T-helper 2 cell (primary cell): ENCODE results near the gene OR4D9.

Experiments used
- DNase-seq, 5 experiments: peaks; one replicate each; pipeline versions ENCODE4 v3.0.0 to v3.0.0-alpha.2; 2012 to 2022

Gene OR4D9

DNA sequence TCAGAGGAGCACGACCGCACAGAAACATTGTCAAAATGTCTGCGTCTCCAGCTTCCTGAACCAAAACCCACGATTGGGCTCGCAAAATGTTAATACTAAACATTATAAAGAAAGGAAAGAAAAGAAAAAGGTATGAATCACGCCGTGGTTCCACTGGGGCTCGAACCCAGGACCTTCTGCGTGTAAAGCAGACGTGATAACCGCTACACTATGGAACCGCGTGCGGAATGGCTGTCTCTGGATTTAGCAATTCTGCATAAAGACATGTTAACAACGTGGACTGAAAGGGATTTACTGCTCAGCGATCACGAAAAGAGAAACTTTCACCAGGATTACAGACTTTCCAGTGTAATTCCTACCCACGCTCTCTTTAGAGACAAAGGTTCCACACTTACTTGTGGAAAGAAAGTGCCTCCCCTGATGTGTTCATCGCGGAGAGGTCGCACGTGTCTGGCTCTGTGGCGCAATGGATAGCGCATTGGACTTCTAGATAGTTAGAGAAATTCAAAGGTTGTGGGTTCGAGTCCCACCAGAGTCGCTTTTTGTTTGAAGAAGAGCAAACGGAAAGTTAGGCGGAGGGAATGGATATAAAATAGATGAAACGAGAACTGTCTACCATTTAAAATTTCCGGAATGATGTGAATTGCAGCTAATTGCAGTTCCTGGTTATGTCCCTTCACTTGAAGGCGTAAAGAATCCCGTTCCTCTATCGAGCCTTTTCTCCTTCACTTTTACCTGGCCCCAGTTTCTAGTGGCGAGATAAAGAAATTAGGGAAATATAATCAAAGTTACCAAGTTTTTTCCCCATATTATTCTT lies 39.7 kb downstream of the OR4D9 start:
- DNase-seq = peak; percentile 32 to 83 (median 70)

DNA sequence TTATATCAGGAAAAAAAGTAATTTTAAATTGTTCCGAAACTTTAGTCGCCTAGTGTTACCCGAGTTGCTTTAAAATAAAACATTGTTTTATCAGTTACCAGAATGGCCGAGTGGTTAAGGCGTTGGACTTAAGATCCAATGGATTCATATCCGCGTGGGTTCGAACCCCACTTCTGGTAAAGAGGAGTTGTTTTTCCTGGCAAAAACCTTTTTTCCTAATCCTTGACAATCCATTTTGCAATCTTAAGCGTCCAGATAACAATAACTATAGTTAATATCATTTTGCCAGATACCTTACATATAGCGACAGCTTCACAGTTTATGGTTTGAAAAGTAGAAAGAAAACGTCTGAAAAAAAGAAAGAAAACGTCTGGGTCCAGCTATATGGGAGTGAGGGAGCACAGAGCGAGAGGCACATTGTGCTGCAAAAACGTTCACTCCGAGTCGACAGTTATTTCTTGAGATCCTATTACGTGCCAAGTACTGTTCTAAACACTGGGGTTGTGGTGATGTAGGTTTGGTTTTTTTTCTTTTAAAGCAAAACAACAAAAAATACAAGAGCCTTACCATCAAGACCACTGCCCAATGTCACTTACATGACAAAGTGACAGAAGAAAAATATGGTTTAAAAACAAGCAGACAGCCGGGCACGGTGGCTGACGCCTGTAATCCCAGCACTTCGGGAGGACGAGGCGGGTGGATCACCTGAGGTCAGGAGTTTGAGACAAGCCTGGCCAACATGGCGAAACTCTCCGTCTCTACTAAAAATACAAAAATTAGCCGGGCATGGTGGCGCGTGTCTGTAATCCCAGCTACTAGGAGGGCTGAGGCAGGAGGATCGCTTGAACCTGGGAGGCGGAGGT lies 40.6 kb downstream of the OR4D9 start:
- peak in 1 of 5 experiments; percentile 22 for DNase-seq

DNA sequence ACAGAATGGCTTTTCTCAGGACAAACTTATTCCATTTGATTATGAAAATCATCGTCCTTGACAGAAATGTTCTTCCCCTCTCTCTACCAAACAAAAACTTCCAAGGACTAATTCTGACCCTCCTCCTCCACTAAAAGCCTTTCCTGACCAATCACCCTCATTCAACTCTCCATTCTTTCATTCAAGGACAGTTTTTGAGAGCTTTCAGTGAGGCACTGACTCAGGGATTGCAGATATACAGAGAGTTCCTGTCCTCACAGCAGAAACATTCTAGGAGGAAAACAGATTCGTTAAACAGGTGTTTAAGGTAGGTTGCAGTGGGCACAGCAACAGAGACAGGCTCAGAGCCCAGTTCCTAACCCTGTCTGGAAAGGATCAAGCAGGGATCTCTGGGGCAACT lies 41.5 kb downstream of the OR4D9 start:
- DNase-seq = no peak

DNA sequence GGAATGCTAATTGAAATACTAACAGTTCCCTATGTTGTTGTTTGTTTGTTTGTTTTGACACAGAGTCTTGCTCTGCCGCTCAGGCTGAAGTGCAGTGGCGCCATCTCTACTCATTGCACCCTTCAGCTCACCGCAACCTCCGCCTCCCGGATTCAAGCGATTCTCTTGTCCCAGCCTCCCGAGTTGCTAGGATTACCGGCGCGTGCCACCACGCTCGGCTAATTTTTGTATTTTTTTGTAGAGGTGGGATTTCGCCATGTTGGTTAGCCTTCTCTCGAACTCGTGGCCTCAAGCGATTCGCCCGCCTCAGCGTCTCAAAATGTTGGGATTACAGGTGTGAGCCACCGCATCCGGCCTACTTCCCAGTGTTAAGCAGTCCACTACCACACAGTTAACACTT lies 42.0 kb downstream of the OR4D9 start:
- DNase-seq = no peak

DNA sequence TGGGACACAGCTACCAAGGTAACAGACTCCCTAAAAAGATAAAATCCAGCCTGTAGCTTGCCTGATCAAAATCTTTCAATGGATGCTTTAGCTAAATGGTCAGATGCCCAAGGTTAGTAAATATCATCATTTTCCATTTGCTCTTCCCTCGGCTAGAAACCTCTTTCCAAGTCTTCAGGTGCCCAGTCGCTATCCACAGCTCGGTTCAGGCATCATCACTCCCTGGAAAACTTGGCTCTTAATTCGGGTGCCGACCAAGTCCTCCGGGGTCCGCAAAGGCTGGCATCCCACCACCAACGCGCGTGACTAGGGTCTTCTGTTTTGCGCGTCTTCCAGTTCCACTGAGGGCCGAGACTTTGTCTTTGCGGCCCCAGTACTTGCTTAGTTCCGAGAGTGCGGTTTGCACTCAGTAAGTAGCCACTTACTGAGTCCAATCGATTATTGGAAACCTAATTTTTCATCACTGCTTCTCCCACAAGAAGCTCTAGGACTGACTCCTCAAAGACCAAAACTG lies 44.3 kb downstream of the OR4D9 start:
- DNase-seq = no peak

DNA sequence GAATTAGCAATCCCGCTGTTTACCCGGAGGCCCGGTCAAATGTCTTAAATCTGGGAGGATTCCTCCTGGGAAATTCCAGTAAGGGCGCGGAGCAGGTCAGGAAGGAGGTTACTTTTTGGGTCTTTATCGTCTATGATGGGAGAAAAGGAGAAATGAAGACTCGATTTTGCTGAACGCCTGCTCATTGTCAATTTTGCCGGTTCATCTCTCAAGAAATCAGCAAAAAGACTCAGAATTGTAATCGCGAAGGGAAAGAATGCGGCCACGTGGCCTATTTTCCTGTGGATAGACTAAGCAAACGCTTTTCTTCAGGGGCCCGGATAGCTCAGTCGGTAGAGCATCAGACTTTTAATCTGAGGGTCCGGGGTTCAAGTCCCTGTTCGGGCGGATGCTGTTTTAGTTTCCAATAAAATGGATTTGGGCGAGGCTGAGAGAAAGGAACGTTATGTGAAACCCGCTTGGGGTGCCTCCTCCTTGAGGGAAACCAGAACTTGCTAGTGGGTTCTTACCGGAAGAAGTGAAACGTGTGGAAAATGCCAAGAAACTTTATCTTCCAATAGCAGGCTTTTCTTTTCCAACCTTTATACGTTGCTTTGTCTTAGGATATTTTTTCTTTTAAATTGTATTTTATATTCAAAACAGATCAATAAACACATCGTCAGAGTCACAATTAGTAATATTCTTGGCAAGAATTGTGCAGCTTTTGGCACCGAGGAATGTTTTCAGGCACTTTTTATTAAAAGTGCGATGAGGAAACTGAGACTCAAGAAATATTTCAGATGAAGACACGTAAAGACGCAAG lies 45.0 kb downstream of the OR4D9 start:
- peak in 3 of 5 experiments; percentile 14 to 63 (median 58) for DNase-seq

DNA sequence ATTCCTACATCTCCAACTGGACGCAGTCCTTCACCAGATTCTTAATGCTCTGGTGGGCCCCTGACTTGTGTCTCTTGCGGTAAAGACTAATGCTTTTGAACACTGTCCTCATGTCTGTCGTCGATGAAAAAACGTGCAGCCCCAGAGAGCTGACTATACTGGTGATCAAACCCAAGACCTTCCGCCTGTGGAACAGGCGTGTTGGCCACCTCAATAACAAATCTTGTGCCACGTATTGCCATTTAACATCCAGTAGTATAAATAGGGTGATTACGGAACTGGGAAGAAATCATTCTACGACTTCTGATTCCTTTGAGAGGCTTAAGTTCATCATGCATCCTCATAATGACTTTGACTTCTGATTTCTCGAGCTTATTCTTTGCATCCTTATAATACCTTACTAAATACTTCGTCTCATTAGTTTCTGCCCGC lies 45.6 kb downstream of the OR4D9 start:
- peak in 1 of 5 experiments; percentile 38 for DNase-seq

DNA sequence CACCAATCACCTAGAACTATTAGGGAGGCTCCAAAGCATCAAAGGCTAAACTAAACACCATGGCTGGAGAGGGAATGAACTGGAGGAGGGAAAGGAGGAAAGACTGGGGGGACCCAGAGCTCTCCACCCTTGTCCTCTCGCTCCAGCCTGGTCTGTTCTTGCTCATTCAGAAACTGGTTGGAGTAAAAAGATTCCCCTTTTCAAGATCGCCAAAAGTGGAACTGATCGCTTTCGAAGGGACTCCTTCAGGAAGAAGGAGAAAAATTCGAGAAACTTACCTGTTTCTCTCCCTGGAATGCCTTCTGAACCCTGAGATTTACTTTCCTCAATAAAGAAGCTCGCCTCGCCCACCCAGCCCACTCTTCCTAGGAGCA lies 46.9 kb downstream of the OR4D9 start:
- DNase-seq = no peak

DNA sequence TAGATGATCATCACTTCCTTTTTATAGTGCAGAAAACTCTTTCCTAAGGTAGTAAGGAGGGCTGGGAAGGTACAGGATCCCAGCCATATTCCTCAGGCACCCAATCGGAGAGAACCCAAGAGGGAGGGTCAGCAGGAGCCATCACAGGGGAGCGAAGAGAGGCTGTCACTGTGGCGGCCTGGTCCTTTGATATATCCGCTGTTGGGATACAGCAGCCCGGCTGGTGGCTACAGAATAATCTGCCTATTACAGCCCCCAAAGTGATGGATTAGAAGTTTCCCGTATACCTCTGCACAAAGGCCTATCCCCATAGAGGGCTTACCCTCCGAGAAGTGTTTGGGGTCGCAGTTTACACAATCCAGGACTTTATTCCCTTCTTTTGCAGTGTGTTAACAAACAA lies 48.5 kb downstream of the OR4D9 start:
- DNase-seq = no peak

DNA sequence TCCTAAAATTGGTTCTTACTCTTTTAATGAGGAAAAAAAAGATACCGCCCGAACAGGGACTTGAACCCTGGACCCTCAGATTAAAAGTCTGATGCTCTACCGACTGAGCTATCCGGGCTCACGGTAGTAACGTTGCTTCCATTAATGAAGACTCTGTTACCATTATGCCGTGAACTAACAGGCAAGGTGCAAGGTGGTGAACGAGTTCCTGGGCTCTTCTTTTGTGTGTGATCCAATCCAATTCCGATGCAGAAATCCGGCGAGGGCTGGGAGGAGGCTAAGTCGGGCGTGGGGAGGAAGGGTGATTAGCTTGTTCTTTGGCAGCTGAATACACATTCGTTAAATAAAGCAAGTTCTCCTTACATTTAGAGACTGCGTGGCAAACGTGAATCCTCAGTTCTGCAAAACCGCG lies 49.0 kb downstream of the OR4D9 start:
- peak in 4 of 5 experiments; percentile 47 to 78 (median 65) for DNase-seq

DNA sequence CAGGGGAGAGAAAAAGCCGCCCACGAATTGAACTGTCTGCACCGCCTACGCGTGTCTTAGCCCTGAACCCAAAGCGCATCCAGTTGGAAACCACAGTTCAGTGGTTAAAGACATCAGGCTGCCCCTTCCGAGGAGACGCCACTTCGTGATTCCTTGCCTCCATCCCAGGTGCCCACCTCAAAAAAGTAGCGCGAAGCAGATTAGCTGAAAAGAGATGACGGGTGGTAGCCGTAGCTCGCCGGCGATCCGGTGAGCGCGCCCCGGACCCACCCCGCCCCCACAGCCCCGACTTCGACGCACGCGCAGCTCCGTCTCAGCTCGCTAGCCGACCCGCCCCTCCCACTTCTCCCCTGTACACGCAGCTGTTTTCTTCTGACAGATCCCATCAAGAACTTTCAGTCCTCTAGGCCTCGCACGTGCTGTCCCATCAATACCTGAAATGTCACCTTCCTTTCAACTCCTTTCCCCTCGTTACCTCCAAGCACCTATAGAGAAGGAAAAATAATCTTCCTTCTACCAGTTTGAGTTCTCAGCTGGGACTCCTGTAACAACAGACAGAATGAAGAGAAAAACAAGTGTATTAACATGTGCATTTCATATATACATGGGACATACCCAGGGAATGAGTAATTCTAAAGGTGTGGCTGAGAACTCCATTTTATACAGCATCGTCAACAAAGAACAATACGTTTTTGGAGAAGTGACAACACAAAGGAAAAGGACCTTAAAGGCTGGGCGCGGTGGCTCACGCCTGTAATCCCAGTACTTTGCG lies 49.5 kb downstream of the OR4D9 start:
- peak; percentile 55 to 88 (median 73) for DNase-seq

DNA sequence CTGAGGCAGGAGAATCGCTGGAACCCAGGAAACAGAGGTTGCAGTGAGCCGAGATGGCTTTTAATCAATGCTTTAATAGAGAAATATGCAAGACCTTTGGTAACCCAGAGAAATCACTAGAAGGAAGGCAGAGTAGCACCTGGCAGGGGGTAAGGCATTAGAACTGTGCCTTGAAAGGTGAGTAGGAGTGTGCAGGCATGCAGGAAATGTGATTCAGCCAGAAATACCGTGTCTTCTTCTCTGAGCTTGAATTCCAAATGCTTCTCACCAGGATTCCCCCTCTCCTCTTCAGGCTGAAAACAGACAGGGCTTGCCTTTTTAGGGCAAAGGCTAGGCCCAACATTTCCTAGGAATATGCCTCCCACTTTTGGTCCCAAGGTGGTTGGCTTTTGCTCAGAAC lies 51.0 kb downstream of the OR4D9 start:
- DNase-seq = no peak
